HEK293 (cell line): ENCODE results near the gene INVS.

Experiments used
- BCL11A ChIP-seq: fragments of 450-650 bp; formaldehyde crosslinking; IDR thresholded peaks from 2 replicates; pipeline ENCODE4 v1.5.1; 2016; ENCODE audit warnings: low read depth, missing biosample characterization, missing genetic modification characterization
- REPIN1 ChIP-seq: fragments of 450-650 bp; formaldehyde crosslinking; IDR thresholded peaks from 2 replicates; pipeline ENCODE4 v1.5.1; 2017; ENCODE audit warnings: missing biosample characterization, missing genetic modification characterization, low read depth
- ZBTB7A ChIP-seq: fragments of 450-650 bp; formaldehyde crosslinking; IDR thresholded peaks from 2 replicates; pipeline ENCODE4 v1.5.1; 2016; ENCODE audit warnings: low read depth, missing biosample characterization, missing genetic modification characterization
- ZNF404 ChIP-seq: fragments of 450-650 bp; formaldehyde crosslinking; IDR thresholded peaks from 2 replicates; pipeline ENCODE4 v1.5.1; 2017; ENCODE audit warnings: missing biosample characterization, missing genetic modification characterization
- ZNF571 ChIP-seq: fragments of 450-650 bp; formaldehyde crosslinking; IDR thresholded peaks from 2 replicates; pipeline ENCODE4 v1.5.0; 2017; ENCODE audit warnings: missing biosample characterization, missing genetic modification characterization
- ZNF791 ChIP-seq: fragments of 450-650 bp; formaldehyde crosslinking; IDR thresholded peaks from 2 replicates; pipeline ENCODE4 v1.5.1; 2016; ENCODE audit warnings: missing biosample characterization, missing genetic modification characterization
- TF ChIP-seq, protein P1 (sequence below): fragments of 450-650 bp; formaldehyde crosslinking; IDR thresholded peaks from 2 replicates; pipeline ENCODE4 v1.5.1; 2016; ENCODE audit warnings: missing biosample characterization, missing genetic modification characterization
- TF ChIP-seq, protein P2 (sequence below): IDR thresholded peaks from 2 replicates; pipeline ENCODE4 v1.6.1; 2011; ENCODE audit warnings: mild to moderate bottlenecking, low read depth, low read length, borderline replicate concordance

DNA sequence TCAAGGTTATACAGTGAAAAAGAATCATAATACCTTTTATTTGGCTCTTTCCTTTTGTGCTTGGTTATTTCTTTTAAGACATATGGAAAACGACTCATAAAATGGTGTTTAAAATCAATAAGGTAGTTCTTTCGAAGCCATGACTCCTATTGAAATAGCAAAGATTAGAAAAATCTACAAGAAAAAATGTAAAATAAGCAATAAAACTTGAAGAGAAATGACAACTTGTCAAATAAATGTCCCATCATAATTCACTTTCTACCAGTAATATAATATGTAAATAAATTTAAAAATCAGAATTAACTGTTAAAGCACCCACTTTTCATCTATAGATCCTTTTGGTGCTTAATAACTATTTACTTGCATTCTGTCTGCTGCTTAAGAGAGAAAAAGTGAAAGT is 241.2 kb downstream of the INVS start:
- TF ChIP-seq, protein P1, sequence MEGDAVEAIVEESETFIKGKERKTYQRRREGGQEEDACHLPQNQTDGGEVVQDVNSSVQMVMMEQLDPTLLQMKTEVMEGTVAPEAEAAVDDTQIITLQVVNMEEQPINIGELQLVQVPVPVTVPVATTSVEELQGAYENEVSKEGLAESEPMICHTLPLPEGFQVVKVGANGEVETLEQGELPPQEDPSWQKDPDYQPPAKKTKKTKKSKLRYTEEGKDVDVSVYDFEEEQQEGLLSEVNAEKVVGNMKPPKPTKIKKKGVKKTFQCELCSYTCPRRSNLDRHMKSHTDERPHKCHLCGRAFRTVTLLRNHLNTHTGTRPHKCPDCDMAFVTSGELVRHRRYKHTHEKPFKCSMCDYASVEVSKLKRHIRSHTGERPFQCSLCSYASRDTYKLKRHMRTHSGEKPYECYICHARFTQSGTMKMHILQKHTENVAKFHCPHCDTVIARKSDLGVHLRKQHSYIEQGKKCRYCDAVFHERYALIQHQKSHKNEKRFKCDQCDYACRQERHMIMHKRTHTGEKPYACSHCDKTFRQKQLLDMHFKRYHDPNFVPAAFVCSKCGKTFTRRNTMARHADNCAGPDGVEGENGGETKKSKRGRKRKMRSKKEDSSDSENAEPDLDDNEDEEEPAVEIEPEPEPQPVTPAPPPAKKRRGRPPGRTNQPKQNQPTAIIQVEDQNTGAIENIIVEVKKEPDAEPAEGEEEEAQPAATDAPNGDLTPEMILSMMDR, result no peak
- TF ChIP-seq ZNF404 (tag by site-specific recombination) (no peak), REPIN1 (tag by site-specific recombination) (no peak), ZBTB7A (tag by site-specific recombination) (no peak), ZNF571 (tag by site-specific recombination) (no peak), BCL11A (no peak), ZNF791 (tag by site-specific recombination) (no peak)
- TF ChIP-seq, protein P2, sequence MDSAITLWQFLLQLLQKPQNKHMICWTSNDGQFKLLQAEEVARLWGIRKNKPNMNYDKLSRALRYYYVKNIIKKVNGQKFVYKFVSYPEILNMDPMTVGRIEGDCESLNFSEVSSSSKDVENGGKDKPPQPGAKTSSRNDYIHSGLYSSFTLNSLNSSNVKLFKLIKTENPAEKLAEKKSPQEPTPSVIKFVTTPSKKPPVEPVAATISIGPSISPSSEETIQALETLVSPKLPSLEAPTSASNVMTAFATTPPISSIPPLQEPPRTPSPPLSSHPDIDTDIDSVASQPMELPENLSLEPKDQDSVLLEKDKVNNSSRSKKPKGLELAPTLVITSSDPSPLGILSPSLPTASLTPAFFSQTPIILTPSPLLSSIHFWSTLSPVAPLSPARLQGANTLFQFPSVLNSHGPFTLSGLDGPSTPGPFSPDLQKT, result no peak
